HG02678 (cell line): ENCODE measurements around the gene EIF1.
"Not testable (repeated sequence)": the region's sequence is repeated elsewhere in the genome, so short reads cannot be mapped to it uniquely, and the experiment has no call there.

ENCODE experiments used
- ATAC-seq: cut with Tn5 transposase; IDR thresholded peaks from one replicate; pipeline ENCODE4 v1.9.1; 2021; ENCODE audit warnings: mild to moderate bottlenecking, moderate library complexity; ENCODE audit not compliant: unreplicated experiment

Gene EIF1

DNA sequence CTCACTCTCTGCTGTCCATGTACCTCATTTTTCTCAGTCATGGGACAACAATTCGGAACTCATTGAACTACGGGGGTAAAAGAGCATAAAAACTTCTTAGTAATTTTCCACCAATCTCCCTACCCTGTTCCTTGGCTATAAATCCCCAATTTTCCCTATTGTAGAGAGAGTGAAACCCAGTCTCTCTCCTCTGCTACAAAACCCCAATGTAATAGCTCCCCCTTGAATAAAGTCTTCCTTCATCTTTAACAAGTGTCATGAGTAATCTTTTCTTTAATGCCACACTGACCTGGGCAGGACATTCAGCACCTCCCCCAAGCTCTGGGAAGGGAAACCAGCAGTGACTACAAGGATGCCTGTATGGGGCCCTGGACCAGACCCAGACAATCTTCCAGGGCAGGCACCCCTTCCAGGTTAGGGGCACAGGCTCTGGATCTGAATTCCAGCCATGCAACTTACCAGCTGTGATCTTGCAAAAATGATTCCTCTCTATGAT lies 10.2 kb upstream of the EIF1 start:
- ATAC-seq, result no peak

DNA sequence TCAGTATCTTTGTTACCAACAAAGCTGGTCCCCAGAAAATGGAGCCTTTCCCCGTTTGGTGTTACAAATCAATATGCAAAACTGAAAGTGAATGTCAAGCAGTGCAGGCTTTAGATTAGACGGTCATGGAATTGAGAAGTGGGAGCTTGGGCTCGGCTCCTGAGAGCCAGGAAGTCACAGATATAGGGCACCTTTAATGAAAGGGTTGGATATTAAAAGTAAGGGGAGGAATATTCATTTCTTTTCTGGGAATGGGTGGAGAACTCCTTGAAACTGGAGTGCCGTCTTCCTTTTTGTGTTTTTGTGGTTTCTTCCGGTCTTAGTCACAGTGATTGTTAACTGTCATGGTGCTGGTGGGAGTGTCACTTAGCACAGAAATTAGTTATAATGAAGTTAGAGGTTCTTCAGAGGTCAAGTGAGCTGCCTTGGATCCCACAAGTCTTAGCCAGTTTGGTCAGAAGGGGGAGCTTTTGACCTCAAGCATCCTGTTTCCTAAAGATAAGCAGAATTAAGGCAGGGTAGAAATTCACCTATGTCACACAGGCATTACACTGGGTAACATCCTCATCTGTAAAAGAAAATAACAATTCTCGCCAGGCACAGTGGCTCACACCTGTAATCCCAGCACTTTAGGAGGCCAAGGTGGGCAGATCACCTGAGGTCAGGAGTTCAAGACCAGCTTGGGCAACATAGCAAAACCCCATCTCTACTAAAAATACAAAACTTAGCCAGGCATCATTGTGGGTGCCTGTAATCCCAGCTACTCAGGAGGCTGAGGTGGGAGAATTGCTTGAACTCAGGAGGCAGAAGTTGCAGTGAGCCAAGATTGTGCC lies 9.6 kb upstream of the EIF1 start:
- ATAC-seq, result peak; percentile 58

DNA sequence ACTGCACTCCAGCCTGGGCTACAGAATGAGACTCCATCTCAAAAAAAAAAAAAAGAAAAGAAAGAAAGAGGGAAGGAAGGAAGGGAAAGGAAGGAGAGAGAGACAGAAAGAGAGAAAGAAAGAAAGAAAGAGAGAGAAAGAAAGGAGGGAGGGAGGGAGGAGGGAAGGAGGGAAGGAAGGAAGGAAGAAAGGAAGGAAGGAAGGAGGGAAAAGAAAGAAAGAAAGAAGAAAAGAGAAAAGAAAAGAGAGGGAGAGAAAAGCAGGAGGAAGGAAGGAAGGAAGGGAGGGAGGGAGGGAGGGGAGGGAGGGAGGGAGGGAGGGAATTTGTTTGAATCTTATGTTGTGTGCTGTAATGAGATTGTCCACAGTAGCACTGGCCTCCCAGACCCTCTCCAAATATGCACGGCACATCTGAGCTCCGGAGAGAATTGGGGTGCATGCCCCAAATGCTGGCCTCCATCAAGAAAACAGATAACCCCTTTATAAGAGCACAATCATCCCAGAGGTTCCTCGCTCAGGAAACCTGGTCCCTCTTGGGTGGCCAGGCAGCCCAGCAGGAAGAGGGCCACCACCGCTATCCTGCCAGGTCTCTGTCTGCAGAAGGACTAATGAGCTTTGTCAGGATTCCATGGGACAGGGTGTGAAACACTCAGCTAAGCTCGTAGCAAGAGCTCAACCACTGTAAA lies 8.8 kb upstream of the EIF1 start:
- no peak for ATAC-seq

DNA sequence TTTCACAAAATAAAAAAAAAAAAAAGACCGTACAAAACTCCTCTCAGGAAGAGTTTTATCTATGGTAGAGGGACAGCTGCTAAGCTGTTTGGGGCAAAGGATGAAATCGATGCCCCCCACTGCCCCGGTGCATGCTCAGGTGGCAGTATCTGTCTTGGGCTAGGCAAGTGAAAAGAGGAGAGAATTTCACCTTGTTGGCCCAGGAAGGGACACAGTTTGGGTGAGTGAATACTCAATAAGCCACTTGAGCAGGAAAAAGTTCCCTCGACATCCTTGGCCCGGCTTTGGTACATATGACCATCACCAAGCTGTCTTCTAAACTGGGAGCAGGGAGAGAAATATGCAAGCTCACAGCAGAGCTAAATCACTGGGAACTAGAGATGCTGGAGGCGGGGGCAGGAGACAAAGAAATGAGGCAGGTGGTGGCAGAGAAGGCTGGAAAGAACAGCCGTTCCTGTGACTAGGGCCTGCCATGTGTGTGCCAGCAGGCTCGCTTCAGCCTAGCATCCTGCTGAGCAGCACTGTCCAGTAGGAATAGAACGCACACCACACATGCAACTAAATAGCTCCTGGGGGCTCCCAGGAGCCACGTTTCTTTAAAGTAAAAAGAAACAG lies 8.2 kb upstream of the EIF1 start:
- ATAC-seq, result no peak

DNA sequence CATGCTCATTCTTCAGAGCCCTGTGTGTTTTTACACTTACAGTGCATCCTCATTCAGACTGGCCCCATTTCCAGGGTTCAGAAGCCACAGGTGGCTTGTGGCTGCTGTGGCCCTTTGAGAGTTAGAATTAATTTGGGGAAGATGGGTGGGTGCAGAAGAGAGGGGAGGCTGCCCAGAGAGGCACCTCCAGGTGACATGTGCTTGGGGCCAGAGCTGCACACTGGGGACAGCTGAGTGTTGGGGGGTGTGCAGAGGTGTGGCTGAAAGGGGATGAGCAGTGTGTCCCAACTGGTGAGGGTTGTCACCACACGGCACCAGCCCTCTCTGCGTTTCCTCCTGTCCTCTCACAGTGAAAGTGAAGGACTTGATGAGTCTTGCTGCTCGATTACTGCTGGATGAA lies 6.9 kb upstream of the EIF1 start:
- ATAC-seq, result no peak

DNA sequence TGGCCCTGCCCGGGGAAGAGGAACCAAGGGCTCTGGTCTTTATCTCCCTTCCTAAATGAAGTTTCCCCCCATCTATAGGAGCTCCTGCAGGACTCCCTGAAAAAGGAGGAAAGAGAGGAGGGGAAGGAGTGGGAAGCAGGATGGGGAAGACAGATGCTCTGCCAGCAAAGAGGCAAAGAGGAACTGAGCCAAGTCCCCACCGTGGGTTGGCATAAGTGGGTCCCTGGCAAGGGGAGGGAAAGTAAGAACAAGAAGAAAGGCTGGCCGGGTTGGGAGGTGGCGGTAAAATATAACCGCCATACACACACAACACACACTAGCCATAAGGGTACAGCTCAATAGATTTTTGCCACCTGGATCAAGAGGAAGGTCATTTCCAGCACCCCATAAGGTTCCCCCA lies 6.1 kb upstream of the EIF1 start:
- ATAC-seq, result no peak

DNA sequence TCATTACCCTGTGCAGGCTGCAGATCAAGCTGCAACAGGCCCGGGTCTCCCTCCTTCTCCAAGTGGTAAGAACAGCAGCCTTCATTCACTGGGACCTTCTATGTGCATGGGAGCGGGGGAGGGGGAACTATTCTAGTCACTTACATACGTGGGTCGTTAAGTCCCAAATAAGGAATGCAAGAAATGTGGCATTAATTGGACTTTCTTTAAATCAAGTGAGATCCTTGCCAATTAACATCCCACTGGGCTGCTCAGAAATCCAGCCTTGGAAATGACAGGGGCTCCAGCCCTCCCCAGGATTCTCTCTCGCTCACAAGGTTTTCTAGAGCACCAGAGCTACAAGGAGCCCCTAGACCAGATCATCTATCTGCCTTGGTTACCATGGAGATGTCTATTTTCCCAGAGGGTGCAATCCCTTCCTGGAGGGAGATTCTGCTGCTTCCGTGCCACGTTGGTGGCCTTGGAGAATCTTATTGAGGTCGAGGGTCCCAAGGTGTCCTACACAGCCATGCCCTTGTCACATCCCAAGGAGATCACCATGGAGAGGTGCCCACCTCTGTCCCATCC lies 5.2 kb upstream of the EIF1 start:
- ATAC-seq, result no peak

DNA sequence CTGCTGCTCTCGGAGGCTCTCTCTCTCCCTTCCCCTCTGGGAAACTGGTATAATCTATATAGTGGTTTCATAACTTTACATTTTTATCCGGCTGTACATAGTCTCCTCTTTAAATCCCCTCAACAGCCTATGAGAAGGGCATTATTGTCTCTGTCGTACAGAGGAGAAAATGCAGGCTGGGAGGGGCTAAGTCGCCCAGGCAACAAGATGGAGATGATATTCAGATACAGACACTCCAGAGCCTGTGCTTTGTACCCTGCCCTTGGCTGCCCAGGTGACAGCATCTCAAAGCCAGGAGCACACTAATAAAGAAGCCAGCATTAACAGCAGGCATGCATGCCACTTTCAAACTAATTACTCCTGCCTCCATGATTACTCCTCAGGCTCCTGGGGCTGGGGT lies 4.7 kb upstream of the EIF1 start:
- no peak for ATAC-seq

DNA sequence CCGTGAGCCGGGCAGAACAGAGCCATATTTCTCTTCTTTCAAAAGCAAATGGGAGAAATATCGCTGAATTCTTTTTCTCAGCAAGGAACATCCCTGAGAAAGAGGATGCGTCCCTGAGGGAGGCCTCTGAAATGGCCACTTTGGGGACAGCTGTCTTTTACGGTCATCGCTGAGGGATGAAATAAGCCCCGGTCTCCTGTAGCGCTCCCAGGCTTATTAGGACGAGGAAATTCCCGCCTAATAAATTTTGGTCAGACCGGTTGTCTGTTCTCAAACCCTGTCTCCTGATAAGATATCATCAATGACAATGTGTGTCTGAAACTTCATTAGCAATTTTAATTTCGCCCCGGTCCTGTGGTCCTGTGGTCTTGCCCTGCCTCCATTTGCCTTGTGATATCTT lies 2.9 kb upstream of the EIF1 start:
- ATAC-seq, result not testable (repeated sequence)

DNA sequence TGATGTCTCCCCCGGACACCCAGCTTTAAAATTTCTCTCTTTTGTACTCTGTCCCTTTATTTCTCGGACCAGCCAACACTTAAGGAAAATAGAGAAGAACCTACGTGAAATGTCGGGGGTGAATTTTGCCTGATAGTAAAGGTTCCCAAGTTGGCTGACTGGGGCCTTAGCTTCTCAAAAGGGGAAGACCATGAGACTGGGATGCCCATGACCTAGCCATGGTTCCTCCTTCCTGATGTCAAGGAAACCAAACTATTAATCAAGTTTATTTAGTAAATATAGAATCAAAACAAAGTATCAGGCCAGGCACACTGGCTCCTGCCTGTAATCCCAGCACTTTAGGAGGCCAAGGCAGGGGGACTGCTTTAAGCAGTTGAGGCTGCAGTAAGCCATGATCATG lies 2.4 kb upstream of the EIF1 start:
- ATAC-seq, result no peak

DNA sequence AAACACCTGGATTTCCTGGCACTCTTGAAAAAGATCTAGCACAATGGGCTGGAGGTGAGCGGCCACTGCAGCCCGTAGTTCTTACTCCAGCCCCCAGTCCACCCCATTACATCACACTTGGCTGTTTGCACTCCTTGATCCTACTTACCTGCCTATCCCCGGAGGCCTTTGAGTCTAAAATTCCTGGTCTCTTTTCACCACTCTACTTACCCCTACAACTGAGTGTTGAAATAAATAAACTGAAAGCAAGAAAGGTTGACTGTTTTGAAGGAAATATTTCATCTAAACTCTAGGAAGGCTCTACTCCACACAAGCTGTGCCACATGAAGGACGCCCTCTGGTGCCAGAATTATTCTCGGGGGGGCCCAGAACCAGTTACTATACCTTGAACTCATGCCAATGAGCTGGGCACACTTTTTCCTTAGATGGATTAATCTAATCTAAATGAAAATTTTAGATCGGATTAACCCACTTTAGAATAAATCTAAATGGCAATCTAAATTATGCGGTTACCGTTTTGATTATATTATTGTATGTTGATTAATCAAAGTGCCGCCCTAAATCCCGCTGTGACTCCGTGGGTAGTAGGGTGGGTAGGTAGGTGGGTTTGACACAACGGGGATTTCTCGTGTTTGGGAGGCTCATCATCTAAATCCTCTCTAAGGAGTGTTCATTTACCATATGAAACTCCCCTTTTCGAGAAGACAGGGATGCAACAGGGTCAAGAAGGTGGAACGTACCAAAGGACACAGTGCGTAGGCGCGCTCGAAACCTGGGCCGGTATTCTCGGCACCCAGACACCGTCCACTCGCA lies 651 bp upstream of the EIF1 start:
- ATAC-seq, result peak; percentile 11

DNA sequence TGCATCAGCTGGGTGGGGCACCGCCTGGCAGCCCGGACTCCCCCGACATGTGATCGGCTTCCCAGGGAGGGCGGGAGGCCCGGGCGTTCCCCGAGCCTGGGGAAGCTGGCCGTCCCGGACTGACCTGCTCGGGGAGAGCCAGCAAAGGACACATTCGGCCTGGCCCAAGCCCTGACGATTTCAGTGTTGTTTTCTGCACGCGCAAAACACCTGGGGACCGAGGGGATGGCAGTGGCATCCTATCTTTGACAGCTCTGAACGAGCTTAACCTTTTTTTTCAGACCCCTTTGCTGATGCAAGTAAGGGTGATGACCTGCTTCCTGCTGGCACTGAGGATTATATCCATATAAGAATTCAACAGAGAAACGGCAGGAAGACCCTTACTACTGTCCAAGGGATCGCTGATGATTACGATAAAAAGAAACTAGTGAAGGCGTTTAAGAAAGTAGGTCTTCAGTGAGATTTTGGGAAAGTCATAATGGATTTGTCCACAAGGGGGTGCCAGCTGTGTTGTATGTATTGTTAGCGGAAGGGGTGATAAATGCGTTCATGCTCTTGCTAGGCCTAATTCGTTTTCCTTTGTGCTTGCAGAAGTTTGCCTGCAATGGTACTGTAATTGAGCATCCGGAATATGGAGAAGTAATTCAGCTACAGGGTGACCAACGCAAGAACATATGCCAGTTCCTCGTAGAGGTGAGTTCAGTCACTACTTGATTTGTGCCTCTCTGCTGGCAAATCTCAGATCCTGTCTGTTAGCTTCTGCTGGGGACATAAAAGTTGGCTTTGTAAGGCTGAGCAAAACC lies 1.0 kb downstream of the EIF1 start:
- no peak for ATAC-seq

DNA sequence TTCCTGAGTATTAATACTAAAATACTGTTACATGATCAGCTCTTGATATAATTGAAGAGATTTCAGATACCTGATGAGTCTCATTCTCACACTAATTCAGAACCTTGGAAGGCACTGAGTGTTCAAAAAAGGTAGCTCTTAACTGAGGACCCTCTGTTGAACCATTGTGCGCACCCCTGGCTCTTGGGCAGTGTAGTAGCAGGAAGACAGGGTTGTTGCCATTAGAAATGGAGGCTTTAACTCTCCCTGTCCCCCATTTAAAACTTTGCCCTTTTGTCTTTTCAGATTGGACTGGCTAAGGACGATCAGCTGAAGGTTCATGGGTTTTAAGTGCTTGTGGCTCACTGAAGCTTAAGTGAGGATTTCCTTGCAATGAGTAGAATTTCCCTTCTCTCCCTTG lies 1.8 kb downstream of the EIF1 start:
- ATAC-seq, result no peak

DNA sequence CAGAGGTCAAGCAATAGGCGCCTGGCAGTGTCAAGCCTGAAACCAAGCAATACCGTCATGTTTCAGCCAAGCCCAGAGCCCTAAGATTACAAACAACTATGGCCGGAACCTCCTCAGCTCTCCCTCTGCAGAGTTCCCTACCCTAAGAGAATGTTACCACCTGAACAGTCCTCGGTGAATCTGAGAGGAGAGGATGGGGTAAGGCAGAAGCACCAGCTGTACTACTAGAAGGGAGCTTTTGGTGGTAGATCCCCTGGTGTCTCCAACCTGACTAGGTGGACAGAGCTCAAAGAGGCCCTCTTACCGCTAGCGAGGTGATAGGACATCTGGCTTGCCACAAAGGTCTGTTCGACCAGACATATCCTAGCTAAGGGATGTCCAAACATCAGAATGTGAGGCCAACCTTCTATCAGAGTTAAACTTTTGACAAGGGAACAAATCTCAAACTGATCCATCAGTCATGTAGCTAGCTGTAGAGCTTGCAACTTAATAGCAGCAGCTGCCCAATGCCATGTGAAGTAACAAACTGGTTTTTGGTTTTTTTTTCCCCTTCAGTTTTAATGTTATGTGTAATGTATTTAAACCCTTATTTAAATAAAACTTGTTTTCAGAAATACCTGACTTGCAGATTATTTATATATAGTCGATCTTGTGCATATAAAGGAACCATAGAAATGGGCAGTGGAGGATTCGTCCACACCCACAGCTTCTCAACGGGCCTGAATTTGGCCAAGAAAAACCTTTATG lies 2.5 kb downstream of the EIF1 start:
- ATAC-seq, result no peak

DNA sequence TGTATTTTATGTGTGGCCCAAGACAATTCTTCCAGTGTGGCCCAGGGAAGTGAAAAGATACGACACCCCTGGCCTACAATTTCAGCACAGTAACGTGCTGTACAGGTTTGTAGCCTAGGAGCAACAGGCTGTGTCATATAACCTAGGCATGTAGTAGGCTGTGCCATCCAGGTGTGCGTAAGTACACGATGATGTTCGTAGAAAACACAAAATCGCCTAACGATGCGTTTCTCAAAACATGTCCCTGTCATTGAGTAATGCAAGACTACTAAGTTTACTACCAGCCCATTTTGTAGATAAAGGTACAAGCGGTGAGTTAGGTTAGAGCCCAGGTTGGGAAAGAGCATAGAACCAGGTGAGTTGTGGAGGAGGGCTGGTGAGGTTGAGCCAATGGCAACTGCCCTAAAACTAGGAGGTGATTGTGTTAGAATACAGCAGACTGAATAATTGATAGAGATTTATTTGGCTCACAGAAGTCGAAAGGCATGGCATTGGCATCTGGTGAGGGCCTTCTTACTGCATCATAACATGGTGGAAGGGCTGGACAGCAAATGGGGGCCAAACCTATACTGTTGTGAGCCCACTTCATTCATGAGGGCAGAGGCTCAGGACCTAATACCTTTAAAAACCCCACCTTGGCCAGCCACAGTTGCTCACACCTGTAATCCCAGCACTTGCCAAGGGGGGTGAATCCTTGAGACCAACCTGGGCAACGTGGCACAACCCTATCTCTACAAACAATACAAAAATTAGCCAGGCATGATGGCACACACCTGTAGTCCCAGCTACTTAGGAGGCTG lies 4.2 kb downstream of the EIF1 start:
- no peak for ATAC-seq

DNA sequence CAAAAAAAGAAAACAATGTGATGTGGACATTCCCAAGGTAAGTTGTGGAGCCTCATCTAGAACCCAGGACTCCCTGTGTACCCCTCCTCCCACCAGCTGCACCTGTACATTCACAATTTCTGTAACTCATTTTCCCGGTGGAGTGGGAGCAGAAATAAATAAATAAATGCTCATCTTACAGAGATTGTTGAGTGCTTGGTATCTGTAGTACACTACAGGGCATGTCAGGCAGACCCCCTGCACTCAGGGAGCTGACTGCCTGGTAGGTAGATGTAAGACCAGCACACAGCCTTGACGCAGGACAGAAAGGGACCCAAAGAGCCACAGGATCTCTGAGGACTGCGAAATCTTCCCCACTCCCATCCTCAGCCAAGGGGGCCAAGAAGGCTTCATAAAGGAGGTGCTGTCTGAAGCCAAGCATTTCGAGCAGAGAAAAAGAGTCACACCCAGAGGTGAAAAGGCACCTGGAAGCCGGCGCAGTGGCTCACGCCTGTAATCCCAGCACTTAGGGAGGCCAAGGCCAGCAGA lies 6.5 kb downstream of the EIF1 start:
- no peak for ATAC-seq

DNA sequence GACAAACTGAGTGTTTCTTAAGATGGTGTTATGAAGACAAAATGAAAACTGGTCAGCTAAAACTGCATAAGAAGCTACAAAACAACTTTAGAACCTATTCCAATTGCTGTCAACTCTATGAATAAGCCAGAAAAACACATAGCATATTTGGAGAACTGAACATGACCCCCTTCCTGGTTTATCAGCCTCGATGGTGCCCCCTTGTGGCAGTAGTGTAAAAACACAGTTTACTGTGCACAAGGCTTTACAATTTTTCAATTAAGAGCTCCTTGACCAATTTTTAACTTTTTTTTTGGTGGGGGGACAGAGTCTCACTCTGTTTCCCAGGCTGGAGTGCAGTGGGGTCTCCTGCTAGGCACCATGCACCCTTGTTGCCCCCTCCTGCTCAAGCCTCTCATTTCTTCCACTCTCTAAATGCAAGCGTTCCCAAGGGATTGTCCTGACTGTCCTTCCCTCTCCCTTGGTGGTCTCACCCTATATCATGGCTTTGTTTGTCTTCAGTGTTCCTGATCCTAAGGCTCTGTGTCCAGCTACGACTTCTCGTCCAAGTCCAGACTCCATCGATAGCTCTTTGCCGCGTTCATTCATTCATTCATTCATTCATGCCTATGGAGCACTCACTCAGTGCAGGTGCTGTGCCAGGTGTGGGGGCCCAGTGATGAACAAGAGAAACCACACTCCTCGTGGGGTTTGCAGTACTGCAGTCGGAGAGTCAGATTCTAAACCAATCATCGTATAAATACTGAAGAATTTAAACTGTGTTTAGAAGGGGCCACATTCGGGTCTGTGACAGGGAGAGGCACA lies 7.5 kb downstream of the EIF1 start:
- no peak for ATAC-seq
